Measurements from ENCODE around the gene PDHX.

GRCh38 chr11:34970033-34970432 lies 53.6 kb downstream of the PDHX start:
- TF ChIP-seq, protein P1, sequence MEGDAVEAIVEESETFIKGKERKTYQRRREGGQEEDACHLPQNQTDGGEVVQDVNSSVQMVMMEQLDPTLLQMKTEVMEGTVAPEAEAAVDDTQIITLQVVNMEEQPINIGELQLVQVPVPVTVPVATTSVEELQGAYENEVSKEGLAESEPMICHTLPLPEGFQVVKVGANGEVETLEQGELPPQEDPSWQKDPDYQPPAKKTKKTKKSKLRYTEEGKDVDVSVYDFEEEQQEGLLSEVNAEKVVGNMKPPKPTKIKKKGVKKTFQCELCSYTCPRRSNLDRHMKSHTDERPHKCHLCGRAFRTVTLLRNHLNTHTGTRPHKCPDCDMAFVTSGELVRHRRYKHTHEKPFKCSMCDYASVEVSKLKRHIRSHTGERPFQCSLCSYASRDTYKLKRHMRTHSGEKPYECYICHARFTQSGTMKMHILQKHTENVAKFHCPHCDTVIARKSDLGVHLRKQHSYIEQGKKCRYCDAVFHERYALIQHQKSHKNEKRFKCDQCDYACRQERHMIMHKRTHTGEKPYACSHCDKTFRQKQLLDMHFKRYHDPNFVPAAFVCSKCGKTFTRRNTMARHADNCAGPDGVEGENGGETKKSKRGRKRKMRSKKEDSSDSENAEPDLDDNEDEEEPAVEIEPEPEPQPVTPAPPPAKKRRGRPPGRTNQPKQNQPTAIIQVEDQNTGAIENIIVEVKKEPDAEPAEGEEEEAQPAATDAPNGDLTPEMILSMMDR (IDR thresholded peaks at IDR 0.05; ENCODE audit: insufficient read depth, low read depth, low read length) = no peak
- no peak for TF ChIP-seq EZH2 (IDR thresholded peaks at IDR 0.05; ENCODE audit: insufficient read depth, low read length)
